Measurements from ENCODE around the gene NRXN2.

DNA sequence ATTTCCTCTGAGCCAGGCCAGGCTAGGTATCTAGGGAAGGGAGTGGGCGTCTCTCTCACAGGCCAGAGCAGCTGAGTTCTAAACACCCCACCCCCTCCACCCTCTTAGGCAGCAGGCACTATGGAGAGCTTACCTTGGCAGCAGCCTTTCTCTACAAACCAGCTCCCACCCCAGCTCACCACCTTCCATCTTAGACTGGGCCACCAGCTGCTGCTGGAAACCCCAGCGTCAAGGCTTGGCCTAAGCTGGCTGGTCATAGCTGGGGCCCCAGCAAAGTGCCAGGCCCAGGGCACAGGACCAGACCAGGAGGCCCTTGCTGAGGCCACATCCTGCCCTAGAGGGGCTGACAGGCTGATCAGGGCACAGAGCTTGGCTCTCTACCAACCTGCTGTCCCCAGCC, 111.8 kb downstream of the NRXN2 start:
- TF ChIP-seq, protein P1, sequence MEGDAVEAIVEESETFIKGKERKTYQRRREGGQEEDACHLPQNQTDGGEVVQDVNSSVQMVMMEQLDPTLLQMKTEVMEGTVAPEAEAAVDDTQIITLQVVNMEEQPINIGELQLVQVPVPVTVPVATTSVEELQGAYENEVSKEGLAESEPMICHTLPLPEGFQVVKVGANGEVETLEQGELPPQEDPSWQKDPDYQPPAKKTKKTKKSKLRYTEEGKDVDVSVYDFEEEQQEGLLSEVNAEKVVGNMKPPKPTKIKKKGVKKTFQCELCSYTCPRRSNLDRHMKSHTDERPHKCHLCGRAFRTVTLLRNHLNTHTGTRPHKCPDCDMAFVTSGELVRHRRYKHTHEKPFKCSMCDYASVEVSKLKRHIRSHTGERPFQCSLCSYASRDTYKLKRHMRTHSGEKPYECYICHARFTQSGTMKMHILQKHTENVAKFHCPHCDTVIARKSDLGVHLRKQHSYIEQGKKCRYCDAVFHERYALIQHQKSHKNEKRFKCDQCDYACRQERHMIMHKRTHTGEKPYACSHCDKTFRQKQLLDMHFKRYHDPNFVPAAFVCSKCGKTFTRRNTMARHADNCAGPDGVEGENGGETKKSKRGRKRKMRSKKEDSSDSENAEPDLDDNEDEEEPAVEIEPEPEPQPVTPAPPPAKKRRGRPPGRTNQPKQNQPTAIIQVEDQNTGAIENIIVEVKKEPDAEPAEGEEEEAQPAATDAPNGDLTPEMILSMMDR (IDR thresholded peaks at IDR 0.05; ENCODE audit: insufficient read depth, low read depth, low read length), result no peak
- no peak for TF ChIP-seq EZH2 (IDR thresholded peaks at IDR 0.05; ENCODE audit: insufficient read depth, low read length)

Data from astrocyte (in vitro differentiated cells and primary cell).